GM18517 (cell line): Measurements from ENCODE around the gene FOS.

Source experiments
- ATAC-seq: cut with Tn5 transposase; IDR thresholded peaks from one replicate; pipeline ENCODE4 v1.9.1; 2021; ENCODE audit warnings: mild to moderate bottlenecking, moderate library complexity; ENCODE audit not compliant: unreplicated experiment

FOS gene

DNA sequence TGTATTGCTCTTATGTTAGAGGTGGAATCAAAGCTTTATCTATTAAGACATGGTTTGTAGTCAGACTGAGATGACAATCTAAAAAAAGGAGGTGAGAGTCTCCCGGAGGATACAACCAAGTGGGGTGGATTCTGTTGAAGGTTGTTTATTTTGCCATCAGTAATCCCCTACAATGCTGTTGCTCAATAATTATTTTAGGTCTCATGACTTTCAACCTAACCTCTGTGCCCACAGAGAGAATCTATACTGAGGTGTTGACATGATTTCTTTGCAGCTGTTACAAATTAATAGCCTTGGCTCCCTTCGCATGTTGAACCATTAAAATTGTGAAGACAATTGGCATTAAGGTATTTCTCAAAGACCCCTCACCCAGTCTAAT lies 28.7 kb upstream of the FOS start:
- ATAC-seq: peak; percentile 17

DNA sequence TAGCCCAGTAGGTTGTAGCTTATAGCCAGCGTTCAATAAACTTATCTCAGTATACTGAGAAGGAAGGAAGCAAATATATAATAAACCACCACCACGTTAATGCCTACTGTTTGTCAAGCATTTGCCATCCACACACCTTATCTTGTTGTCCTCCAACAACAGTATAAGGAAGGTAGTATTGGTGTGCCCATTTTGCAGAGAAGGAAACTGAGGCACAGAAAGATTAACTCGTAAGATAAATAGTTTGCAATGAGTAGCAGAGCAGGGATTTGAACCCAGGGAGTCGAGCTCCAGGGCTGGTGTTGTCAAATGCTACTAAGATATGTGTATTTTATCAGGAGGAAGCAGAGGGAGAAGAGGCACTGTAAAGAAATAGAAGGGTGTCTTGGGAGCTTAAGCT lies 27.8 kb upstream of the FOS start:
- no peak for ATAC-seq

DNA sequence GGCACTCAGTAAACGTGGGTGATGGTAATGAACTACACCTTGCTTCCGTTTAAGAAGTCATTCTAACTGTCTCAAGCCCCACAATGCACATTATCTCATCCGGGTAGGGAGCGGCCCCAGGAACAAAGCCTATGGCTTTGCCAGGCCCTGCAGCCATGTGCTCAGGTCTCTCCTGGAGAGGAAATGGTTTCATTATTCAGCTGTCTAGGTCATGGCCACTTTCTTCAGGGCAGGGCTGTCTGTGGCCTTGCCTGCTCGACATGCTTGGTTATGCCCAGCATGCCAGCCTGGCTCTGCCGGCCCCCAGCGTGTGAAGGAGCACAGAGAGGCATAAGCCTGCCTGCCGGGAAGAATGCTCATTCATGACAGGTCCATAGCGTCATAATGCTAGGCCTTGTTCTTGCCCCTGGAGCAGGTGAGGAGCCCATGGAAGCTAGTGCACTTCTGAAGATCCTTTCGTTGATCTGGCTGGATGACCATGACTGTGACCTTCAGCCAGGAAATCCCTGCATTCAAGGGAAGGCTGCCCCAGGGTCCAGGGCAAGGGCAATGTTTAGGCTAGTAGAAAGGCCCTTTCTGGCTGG lies 26.3 kb upstream of the FOS start:
- no peak for ATAC-seq

- ATAC-seq: no peak
These were observed 24.2 kb upstream of the FOS start for GRCh38 chr14:75254381-75254822.

- ATAC-seq: no peak
These were observed 23.6 kb upstream of the FOS start for GRCh38 chr14:75254901-75255584.

GRCh38 chr14:75258079-75258802 lies 20.4 kb upstream of the FOS start:
- no peak for ATAC-seq

GRCh38 chr14:75258803-75259509 lies 19.7 kb upstream of the FOS start:
- peak; percentile 98 for ATAC-seq

GRCh38 chr14:75259510-75259855 lies 19.1 kb upstream of the FOS start:
- ATAC-seq: no peak

DNA sequence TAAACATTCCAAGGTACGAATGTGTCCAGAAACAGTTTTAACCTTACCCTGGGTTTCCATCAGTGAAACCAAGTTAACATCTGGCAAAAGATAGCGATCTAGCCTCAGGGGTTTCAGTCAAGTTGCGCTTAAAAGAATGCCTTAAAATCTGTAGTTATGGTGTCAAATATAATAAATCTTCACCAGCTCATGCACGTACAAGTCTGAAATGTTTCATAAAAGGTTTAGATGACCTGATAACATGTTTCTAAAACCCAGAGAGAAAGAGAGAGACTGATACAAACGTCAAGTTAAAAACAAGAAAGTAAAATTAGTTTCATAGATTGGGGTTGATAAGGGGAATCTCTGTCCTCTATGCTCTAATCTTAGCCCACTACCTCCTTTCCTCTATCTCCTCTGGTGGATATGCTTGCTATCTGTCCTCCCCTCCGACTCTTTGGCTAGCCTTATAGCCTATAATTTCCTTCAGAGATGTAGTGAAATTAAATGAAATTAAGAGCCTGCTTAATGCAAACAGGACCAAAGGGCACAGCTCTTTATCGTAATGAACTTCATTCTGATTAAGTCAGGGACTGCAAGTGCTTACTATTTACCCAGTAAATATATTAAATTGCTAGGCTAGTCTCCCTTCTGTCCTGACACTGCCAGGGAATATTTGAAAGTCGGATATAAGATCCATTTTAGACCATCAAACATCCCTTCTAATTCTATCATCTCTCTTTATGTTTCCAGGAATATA lies 18.4 kb upstream of the FOS start:
- ATAC-seq: no peak

DNA sequence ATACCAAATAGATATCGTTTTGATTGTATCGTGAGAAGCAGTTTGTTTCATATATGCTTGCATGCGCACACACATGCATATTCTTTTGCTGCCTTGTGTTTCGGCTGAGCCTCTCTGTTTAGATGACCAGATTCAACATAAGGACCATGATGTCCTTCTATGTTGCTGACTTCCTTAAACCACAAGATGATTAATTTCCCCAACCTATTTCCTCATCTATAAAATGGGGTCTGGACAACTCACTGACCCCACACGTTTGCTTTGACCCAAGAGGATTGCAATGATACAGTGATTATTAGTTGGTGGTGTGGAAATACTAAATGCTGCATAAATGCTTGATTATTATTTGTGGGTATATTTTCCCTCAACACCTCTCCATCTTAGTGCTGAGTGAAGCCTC lies 16.8 kb upstream of the FOS start:
- ATAC-seq: no peak

DNA sequence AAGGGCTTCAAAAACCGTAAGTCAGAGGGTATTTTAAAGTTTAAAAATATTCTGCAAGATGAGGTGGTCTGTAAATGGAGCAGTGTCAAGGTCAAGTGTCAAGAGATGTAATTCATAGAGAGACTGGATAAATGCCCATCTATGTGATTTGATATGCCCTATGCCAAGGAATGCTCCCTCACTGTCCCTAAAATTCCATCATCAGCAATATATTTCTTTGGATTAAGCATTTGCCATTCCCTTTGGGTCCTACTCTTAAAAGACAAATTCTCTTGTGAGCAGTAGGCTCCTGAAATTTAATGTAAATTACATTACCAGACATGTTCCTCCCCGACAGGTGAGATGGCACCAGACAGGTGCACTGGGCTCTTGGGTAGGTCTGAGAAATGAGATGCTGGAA lies 16.0 kb upstream of the FOS start:
- no peak for ATAC-seq

DNA sequence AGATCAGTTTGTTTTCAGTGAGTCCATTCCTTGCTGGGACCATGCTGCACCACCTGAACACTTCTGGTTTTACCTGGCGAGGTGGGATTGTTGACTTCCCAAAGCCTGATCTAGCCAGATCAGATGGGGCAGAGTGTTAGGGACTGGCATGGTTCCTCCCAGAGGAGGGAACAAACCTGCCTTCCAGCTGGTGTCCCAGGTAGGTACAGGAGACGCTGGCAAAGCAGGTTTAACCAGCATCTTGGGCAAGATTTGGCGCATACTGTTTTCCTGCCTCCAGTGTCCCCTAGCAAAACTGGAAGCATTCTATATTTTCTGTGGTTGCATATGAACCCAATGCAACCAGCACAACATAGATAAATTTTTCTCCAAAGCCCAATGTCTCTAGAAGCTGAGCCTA lies 14.6 kb upstream of the FOS start:
- ATAC-seq: no peak

DNA sequence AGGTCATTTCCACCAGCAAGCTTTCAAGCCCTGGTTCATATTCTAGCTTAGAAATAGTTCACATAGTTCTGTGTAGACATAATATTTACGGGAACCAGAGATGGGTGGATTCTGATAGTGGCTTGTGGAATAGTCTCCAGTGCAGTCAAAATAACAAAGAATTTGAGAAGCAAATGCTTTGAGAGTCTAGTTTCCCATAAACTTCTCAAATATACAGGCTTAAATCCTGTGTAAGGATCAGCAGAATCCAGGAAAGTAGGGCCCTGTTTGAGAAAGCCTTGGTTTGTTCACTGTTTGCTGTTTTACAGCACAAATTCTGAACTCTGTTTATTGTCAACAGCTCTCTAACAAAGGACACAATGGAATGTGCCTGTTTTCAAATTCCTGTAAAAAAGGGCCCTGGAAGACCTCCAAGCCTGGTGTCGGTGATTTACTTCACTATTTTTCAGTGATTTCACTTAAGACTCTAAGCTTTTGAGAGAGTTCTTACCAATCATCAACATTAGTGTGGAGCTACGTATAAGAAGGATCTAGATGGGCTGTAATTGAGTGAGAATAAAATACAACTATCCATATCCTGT lies 11.4 kb upstream of the FOS start:
- ATAC-seq: no peak

- ATAC-seq: no peak
These were observed 9.7 kb upstream of the FOS start for GRCh38 chr14:75268633-75269550.

- ATAC-seq: no peak
These were observed 7.1 kb upstream of the FOS start for GRCh38 chr14:75271514-75271913.

DNA sequence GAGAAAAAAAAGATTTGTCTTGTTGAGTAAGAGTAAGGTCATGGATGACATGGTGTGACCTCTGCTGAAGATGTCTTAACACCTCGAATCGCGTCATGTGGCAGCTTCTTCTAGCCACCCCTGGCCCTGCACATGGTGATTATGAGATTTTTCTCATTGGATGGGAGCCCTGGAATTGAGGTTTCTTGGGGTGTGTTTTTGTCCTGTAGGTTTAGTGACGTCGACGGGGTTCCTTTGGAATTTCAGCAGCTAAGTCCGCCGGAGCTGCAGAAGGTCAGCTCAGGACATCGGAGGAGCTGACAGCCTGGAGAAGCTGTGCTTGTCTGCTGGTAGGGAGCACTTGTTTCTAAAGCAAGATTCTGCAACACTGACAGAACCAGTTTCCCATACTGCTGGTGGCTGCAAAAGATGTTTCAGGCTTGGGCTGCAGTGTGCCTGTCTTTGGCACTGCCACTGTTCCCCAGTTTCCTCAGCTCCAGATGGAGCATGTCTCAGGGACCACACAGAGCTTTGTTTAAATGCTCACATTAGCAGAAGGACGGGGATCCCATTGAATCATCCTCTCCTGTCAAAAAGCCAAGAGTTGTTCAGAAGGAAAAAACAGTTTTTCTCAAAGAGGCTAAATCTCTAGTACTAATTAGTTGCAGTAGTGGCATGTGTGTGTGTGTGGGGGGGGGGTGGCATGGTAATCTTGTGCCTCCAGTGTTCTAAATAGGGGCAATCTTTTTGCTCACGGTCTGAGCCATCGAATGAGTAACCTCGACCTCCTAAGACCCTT lies 5.2 kb upstream of the FOS start:
- no peak for ATAC-seq

DNA sequence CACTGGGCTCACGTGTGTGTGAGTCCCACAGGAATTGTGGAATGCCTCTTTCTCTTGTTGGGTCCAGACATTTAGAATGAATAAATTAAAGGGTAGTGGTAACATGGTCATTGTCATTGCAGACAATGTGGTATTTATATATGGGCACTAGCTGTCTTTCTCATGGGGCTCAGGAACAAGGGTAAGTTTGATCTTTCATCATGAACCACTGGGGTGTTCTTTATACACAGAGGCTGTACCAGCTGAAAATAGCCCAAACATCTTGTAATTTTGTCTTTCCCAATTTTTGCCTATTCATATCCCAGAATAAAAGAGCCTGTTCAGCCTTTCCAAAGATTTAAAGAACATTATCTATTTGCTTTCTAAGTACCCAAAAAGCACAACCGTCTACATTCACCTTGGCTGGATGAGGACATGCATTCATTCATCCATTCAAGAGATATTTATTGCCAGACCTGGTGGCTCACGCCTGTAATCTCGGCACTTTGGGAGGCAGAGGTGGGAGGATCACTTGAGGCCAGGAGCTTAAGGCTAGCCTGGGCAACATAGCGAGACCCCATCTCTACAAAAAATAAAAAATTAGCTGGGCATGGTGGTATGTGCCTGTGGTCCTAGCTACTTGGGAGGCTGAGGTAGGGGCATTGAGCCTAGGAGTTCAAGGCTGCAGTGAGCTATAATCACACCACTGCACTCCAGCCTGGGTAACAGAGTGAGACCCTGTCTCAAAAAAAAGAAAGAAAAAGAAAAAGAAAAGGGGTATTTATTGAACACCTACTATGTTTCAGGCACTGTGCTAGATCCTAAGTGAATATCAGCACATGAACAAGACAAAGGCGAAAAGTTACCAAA lies 4.4 kb upstream of the FOS start:
- ATAC-seq: no peak
